AG04450 (cell line): ENCODE data around the gene CRTC1. TPM values are rescaled to one million over a fixed set of nuclear protein-coding genes. Genes with fewer than 3 reads are reported as not detected.

Experiments
- CTCF ChIA-PET: fragments of 300-600, 350-600 bp; formaldehyde crosslinking; extraction: SDS; loops from one replicate; lab custom pipeline; 2022; ENCODE audit warnings: antibody characterized with exemption, inconsistent platforms; lab: Charles Lee
- POLR2A ChIA-PET: fragments of 350-600 bp; formaldehyde crosslinking; extraction: SDS; loops from one replicate; lab custom pipeline; 2021; ENCODE audit warnings: antibody characterized with exemption, inconsistent platforms; lab: Yijun Ruan, JAX
- DNase-seq: peaks from one replicate; pipeline ENCODE4 v3.0.0-alpha.2; 2011; ENCODE audit warnings: low read depth, low spot score
- H3K27ac ChIP-seq: one replicate; pipeline ENCODE4 v1.5.1; 2012; ENCODE audit warnings: low read depth, low read length, control low read depth
- H3K27me3 ChIP-seq: one replicate; pipeline ENCODE4 v1.6.0; 2012; ENCODE audit warnings: low read length; ENCODE audit not compliant: control insufficient read depth, insufficient read depth
- H3K4me3 ChIP-seq: 2 replicates; pipeline ENCODE4 v1.5.1; 2011; ENCODE audit warnings: mild to moderate bottlenecking, low read depth, low read length, control low read depth
- H3K9me3 ChIP-seq: 2 replicates; pipeline ENCODE4 v1.5.1; 2012; ENCODE audit warnings: low read length; ENCODE audit not compliant: control insufficient read depth, insufficient read depth
- polyA plus RNA-seq: library from polyadenylated mRNA; depleted of rRNA; stranded (reverse); fragments of >200 nt; gene quantifications from 2 replicates; pipeline ENCODE4 v1.2.3, GENCODE V29; 2011
- TF ChIP-seq, protein P1 (sequence below): IDR thresholded peaks from 2 replicates; pipeline ENCODE4 v1.5.1; 2011; ENCODE audit warnings: low read depth, low read length, control low read depth, inconsistent platforms

Gene CRTC1
- polyA plus RNA-seq, 1 experiment: 1.0 TPM

DNA sequence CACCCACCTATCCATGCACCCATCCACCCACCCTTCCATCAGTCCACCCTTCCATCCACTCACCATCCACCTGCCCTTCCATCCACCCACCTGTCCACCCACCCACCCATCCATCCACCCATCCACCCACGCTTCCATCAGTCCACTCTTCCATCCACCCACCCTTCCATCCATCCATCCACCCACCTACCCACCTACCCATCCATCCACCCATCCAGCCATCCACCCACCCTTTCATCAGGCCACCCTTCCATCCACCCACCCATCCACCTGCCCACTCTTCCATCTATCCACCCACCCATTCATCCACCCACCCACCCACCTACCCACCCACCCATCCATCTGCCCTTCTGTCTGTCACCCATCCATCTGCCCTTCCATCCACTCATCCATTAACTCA is 29.6 kb upstream of the CRTC1 start:
- Histone ChIP-seq H3K9me3 (no peaks in the 10 kb centered on the region), H3K27ac (no peak overlapping the region), H3K27me3 (no peaks in the 10 kb centered on the region), H3K4me3 (no peak overlapping the region)
- TF ChIP-seq, protein P1, sequence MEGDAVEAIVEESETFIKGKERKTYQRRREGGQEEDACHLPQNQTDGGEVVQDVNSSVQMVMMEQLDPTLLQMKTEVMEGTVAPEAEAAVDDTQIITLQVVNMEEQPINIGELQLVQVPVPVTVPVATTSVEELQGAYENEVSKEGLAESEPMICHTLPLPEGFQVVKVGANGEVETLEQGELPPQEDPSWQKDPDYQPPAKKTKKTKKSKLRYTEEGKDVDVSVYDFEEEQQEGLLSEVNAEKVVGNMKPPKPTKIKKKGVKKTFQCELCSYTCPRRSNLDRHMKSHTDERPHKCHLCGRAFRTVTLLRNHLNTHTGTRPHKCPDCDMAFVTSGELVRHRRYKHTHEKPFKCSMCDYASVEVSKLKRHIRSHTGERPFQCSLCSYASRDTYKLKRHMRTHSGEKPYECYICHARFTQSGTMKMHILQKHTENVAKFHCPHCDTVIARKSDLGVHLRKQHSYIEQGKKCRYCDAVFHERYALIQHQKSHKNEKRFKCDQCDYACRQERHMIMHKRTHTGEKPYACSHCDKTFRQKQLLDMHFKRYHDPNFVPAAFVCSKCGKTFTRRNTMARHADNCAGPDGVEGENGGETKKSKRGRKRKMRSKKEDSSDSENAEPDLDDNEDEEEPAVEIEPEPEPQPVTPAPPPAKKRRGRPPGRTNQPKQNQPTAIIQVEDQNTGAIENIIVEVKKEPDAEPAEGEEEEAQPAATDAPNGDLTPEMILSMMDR: no peak
- POLR2A ChIA-PET: no interaction called here
- no peak for DNase-seq
- CTCF ChIA-PET: no interaction called here

- Histone ChIP-seq H3K9me3 (no peaks in the 10 kb centered on the region), H3K27ac (no peak overlapping the region), H3K4me3 (no peak overlapping the region), H3K27me3 (no peaks in the 10 kb centered on the region)
- CTCF ChIA-PET: no interaction called here
- POLR2A ChIA-PET: no interaction called here
- DNase-seq: no peak
- TF ChIP-seq, protein P1: no peak
These were observed 29.0 kb upstream of the CRTC1 start for GRCh38 chr19:18654469-18654868.

DNA sequence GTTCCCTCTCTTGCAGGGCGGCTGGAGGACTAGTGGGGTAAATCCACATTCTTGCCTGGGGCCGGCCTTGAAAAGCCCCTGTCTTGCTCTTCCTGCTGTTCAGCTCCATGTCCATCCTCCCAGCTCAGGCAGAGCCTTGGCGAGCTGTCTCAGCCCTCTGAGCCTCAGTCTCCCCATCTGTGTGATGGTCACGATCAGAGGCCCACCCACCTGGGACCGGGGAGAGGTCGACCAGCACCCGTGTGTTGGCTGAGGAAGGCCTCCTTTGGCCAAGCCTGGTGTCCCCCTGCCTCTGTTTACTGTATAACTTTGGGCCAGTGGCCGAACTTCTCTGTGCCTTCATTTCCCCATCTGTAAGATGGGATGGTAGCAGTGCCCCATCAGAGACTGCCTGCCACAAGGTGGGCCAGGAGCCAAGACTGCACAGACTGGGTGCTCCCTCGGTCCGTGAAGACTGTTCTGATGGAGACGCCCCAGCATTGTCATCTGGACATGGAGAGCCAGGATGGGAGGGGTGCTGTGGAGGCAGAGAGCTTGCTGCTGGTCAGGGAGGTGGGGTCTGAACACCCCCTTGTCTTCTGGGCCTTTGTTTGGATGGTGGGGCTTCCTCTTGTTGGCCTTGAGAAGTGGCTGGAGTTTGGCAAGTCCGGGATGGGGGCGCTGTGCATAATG is 28.2 kb upstream of the CRTC1 start:
- ChIA-PET POLR2A (no interaction called here), CTCF (no interaction called here)
- no peaks in the 10 kb centered on the region for H3K9me3 ChIP-seq
- no peaks in the 10 kb centered on the region for H3K27me3 ChIP-seq
- TF ChIP-seq, protein P1: no peak
- no peak overlapping the region for H3K4me3 ChIP-seq
- no peak overlapping the region for H3K27ac ChIP-seq
- DNase-seq: no peak

- TF ChIP-seq, protein P1: no peak
- Histone ChIP-seq H3K27ac (no peak overlapping the region), H3K9me3 (no peaks in the 10 kb centered on the region), H3K27me3 (no peaks in the 10 kb centered on the region), H3K4me3 (no peak overlapping the region)
- POLR2A ChIA-PET: no interaction called here
- CTCF ChIA-PET: no interaction called here
- no peak for DNase-seq
These were observed 27.0 kb upstream of the CRTC1 start for GRCh38 chr19:18656337-18657086.
